LNCaP clone FGC (cell line): ENCODE data around the gene FOCAD.

Experiments used
- DNase-seq: peaks from one replicate; pipeline ENCODE4 v3.0.0-alpha.2; 2011; ENCODE audit warnings: low read depth
- H3K4me3 ChIP-seq: 2 replicates; pipeline ENCODE4 v1.5.1; 2011; ENCODE audit warnings: mild to moderate bottlenecking, low read depth, low read length, control low read depth
- CTCF ChIP-seq: IDR thresholded peaks from 2 replicates; pipeline ENCODE4 v1.5.1; 2012; ENCODE audit warnings: mild to moderate bottlenecking; ENCODE audit not compliant: control insufficient read depth, insufficient read depth; ENCODE audit errors: extremely low read depth

The FOCAD gene

GRCh38 chr9:21031091-21031807 lies 347.2 kb downstream of the FOCAD start, which contains the start of gene HACD4:
Gene HACD4 (minus strand): TSS chr9:21031640. CDS start chr9:21031590, 50 bp downstream.
- no peak for DNase-seq
- no peak for TF ChIP-seq CTCF
- H3K4me3 ChIP-seq = no peak within 1 kb of the TSS

DNA sequence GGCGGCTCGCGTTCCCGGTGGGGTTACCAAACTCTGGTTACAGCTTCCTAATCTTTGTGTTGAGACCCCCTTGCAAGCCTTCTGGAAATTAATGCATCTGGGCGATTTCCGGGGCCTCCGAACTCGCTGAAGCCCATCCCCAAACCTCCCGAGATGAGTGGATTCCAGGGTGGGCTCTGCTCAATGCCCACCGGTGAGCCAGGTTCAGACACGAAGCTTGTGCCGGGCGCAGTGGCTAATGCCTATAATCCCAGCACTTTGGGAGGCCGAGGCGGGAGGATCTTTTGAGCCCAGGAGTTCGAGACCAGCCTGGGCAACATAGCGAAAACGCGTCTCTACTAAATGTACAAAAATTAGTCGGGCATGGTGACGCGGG lies 347.7 kb downstream of the FOCAD start:
- no peak for DNase-seq
- H3K4me3 ChIP-seq = no peak overlapping the region
- no peak for TF ChIP-seq CTCF

DNA sequence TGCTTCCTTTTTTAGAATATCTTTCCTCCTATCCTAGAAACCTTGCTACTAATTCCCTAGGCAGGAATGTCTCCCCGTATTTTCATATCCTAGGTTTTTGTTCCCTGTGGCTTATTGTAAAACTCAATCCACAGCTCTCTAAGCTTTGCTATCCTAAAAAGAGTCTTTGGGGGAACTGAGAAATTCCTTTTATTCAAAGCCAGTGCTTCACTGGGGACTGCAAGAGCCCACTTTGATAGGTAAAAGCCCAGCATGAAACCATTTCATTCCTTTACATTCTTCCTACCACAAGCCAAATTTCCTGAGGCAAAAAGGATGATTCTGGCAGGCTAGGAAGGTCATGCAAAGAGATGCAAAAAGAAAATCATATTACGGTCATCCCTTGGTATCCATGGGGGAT lies 353.2 kb downstream of the FOCAD start:
- H3K4me3 ChIP-seq = no peak overlapping the region
- DNase-seq = no peak
- no peak for TF ChIP-seq CTCF

DNA sequence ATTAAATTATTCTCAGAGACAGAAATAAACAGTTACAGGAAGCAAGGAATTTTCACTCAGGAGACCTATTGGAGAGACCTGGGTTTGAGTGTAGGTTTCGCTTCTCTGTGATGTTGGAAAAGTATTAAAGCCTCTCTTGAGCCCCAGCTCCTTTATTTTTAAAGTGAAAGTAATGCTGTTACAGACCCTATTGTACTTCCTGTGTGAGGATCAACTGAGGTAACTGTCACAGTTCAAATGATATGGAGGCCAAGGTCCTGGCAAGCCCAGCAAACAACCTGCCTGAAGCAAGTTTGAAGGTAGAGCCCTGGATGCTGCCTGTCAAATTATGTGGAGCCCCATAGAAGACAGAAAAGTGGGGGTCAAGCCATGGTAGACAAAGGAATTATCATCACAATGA lies 355.2 kb downstream of the FOCAD start:
- H3K4me3 ChIP-seq = no peak overlapping the region
- no peak for TF ChIP-seq CTCF
- no peak for DNase-seq

- DNase-seq = no peak
- TF ChIP-seq CTCF = no peak
- no peak overlapping the region for H3K4me3 ChIP-seq
Measured at GRCh38 chr9:21042466-21042865, 358.4 kb downstream of the FOCAD start.

DNA sequence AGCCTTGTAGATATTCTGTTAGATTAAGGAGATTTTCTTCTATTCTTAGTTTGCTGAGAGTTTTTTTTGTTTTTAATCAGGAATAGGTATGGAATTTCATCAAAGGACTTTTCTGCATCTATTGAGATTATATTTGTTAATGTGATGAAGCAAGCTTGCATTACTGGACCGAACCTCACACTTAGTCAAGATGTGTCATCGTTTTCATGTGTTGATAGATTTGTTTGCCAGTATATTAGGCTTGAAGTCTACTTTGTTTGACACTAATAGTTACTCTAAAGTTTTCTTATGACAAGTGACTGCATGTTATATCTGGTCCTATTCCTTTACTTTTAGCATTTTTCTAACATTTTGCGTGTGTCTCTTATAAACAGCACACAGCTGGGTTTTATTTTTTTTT lies 359.8 kb downstream of the FOCAD start:
- DNase-seq = no peak
- H3K4me3 ChIP-seq = no peak overlapping the region
- no peak for TF ChIP-seq CTCF
